Renal cortex interstitium (tissue), 11 donors: ENCODE measurements around the gene PCGF2. TPM values are rescaled to one million over a fixed set of nuclear protein-coding genes. Genes with fewer than 3 reads are reported as not detected.
"Not testable (repeated sequence)": the region's sequence is repeated elsewhere in the genome, so short reads cannot be mapped to it uniquely, and the experiment has no call there.

Experiments used
- DNase-seq, 11 donors: peaks; one replicate each; pipeline ENCODE4 v3.0.0-alpha.2; 2013; ENCODE audit warnings: low read depth in 9 of 11, low spot score in 4 of 11; ENCODE audit errors: extremely low read depth in 1 of 11
- polyA plus RNA-seq, 3 donors: library from polyadenylated mRNA; unstranded; fragments of 120-200 nt; gene quantifications; one replicate each; pipeline ENCODE4 v1.2.1, GENCODE V29; 2013; ENCODE audit not compliant: insufficient read length in 3 of 3

The PCGF2 gene
- polyA plus RNA-seq, 3 donors: 59.7 to 93.8 (median 84.0) TPM

GRCh38 chr17:38727736-38728135, 20.4 kb downstream of the PCGF2 start:
- no peak for DNase-seq

- DNase-seq: not testable (repeated sequence)
These were observed 22.0 kb downstream of the PCGF2 start for GRCh38 chr17:38726145-38726544.

GRCh38 chr17:38725066-38725465, 23.1 kb downstream of the PCGF2 start:
- DNase-seq: no peak

DNA sequence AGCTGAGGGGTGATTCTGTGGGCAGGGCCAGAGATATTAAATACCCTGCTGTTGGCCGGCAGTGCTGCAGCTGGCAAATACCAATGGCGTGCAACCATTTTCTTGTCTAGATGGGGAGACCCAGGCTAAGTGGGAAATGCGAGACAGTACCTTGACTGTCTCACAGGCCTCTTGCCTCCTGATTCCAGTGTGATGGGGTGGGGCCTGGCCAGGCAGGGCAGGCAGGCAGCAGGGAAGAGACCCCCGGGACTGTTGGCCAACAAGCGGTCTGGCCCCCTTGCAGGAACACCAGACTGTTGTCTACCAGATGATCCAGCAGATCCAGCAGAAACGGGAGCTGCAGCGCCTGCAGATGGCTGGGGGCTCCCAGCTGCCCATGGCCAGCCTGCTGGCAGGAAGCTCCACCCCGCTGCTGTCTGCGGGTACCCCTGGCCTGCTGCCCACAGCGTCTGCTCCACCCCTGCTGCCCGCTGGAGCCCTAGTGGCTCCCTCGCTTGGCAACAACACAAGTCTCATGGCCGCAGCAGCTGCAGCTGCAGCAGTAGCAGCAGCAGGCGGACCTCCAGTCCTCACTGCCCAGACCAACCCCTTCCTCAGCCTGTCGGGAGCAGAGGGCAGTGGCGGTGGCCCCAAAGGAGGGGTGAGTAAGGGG, 23.7 kb downstream of the PCGF2 start:
- no peak for DNase-seq

GRCh38 chr17:38721802-38722201, 26.3 kb downstream of the PCGF2 start:
- DNase-seq: no peak

- no peak for DNase-seq
These were observed 27.2 kb downstream of the PCGF2 start for GRCh38 chr17:38720941-38721340.

GRCh38 chr17:38719943-38720641, 28.0 kb downstream of the PCGF2 start:
- DNase-seq: no peak

GRCh38 chr17:38719289-38719942, 28.7 kb downstream of the PCGF2 start:
- no peak for DNase-seq

DNA sequence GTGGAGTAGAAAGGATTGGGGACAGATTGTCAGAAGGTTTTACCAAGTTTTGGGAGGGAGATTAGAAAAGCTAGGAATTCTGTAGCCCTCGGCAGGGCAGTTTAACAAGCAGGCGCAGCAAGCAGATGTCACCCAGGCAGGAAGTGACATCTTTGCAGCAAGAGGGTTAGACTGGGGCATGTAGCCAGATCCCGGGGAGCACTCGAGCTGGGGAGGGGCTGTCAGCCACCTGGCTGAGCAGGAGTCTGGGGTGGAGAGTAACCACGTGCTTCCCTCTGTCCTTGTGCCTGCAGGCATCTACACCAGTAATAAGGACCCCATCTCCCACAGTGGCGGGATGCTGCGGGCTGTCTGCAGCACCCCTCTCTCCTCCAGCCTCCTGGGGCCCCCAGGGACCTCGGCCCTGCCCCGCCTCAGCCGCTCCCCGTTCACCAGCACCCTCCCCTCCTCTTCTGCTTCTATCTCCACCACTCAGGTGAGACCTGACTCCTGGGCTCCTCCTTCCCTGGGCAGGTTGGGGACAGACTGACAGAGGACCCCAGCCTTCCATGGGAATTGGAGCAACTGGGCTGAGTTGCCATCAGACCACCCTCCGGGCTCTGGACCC, 30.9 kb downstream of the PCGF2 start:
- DNase-seq: no peak

GRCh38 chr17:38716368-38717005, 31.6 kb downstream of the PCGF2 start:
- DNase-seq: no peak

DNA sequence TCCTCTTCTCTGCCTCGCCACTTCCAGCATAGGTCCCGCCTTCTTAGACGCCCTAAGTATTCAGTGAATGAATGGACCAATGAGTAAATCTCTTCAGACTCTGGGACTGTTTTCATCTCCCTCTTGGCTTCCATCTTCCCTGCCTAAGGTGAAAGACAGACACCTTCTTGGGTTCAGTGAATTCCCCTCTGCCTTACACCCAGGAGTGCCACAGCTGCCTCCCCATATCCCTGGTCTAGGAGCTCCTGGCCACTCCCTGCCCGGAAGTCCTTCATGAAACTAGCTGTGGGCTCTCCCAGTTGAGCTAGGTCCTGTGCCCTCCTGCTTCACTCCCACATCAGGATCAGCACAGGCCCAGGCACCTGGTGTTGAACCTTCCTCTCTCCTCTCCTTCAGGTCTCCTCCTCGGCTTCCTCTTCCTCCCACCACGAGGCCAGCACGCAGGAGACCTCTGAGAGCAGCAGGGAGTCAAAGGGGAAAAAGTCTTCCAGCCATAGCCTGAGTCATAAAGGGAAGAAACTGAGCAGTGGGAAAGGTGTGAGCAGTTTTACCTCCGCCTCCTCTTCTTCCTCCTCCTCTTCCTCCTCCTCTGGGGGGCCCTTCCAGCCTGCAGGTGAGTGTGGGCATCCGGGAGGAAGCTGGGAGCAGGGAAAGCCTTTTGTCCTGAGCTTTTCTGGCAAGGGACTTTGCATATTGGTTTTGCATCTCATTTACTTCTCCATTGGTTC, 32.8 kb downstream of the PCGF2 start:
- no peak for DNase-seq

GRCh38 chr17:38713456-38714075, 34.6 kb downstream of the PCGF2 start:
- no peak for DNase-seq

GRCh38 chr17:38712593-38712992, 35.5 kb downstream of the PCGF2 start:
- DNase-seq: no peak

GRCh38 chr17:38711792-38712571, 36.2 kb downstream of the PCGF2 start:
- DNase-seq: no peak

DNA sequence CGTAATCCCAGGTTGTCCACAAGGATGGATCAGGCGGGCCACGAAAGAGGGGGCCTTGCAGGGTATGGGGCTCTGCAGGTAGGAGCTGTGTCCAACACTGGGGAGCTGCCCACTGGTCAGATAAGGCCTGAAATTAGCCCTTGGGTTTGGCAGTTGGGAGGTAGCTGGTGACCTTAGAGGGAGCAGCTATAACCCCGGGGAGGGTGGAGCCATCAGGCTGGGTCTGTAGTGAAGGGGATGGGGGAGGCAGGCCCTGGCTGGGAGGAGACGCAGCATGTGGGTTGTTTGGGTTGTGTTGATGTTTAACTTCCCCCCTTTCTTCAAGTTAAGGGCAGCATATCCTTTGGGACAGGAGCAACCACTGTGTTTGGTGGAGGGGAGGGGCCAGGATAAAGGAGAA, 37.2 kb downstream of the PCGF2 start:
- no peak for DNase-seq

DNA sequence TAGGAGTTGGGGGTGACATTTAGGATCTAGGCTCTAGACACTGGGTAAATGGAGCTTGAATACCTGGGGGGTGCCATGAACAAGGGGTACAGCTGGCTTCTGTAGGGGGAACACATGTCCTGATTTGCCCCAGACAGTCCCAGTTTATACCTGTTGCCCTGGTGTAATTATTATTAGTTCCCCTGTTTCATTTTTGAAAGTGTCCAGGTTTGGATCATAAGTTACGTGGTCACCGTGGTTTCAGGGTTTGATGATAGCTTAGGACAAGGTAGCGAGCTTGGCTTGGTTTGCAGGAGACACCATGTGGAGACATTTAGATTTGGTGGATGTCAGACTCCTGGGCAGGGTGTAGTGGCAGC, 37.6 kb downstream of the PCGF2 start:
- no peak for DNase-seq

DNA sequence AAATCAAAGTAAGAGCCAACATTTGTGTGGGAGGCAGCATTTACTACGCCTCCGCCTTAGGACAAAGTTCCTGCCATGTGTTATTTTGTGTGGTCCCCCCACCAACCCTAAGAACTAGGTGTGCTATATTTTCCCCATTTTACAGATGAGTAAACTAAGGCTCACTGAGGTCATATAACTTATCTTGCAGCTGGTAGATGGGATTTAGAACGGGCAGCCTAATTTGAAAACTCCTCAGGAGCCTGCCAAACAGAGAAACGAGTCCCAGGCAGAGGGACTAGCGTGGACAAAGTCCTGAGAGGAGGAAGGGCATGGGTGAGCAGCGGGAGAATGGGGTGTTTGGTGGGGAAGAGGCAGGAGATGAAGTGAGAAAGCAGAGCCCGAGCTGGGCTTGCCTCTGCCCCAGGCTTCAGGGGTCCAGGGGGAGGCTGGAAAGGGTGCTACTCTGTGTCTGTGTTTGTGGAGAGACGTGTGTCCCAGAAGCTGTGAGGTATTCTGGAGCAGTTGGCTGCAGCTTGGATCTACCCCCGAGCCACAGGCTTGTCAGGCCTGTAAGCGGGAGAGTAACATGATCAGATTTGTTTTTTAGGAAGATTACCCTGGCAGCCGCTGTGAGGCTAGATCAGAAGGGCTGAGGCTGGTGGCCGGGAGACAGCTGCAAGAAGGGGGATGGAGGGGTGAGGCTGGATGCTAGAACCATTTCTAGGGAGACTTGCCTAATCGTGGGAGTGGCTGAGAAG, 38.1 kb downstream of the PCGF2 start:
- no peak for DNase-seq
